ENCODE data around the gene KCNC1. TPM values are rescaled to one million over a fixed set of nuclear protein-coding genes. Genes with fewer than 3 reads are reported as not detected.

The KCNC1 gene
- total RNA-seq, 1 experiment from 2014 or later = 0.20 TPM

DNA sequence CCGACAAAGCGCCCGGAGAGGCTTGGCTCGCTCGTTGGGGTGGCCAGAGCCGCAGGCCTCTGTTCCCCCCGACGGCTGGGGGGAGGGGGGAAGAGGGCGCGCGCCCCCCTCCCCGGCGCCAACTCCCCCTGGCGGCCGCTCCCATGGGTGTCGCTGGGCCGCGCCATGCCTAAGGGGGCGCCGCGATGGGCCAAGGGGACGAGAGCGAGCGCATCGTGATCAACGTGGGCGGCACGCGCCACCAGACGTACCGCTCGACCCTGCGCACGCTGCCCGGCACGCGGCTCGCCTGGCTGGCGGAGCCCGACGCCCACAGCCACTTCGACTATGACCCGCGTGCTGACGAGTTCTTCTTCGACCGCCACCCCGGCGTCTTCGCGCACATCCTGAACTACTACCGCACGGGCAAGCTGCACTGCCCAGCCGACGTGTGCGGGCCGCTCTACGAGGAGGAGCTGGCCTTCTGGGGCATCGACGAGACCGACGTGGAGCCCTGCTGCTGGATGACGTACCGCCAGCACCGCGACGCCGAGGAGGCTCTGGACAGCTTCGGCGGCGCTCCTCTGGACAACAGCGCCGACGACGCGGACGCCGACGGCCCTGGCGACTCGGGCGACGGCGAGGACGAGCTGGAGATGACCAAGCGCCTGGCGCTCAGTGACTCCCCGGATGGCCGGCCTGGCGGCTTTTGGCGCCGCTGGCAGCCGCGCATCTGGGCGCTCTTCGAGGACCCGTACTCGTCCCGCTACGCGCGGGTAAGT is 1.4 kb downstream of the KCNC1 start (continued):
- TF ChIP-seq CDX4 (CRISPR knock-in tag; IDR thresholded peaks at IDR 0.05; ENCODE audit: borderline replicate concordance) (no peak), ZBTB43 (CRISPR knock-in tag; IDR thresholded peaks at IDR 0.05) (peak; percentile 95), TP53 (CRISPR knock-in tag; IDR thresholded peaks at IDR 0.05) (peak; percentile 97), E2F4 (CRISPR knock-in tag; IDR thresholded peaks at IDR 0.05; ENCODE audit: borderline replicate concordance, low read depth) (peak; percentile 90), NFATC4 (CRISPR knock-in tag; IDR thresholded peaks at IDR 0.05) (no peak), ZNF317 (CRISPR knock-in tag; IDR thresholded peaks at IDR 0.05; ENCODE audit: borderline replicate concordance, low read depth) (peak; percentile 77), ETV6 (CRISPR knock-in tag; IDR thresholded peaks at IDR 0.05) (peak; percentile 98), TEAD1 (CRISPR knock-in tag; IDR thresholded peaks at IDR 0.05) (peak; percentile 98), GRHL2 (CRISPR knock-in tag; IDR thresholded peaks at IDR 0.05; ENCODE audit: insufficient replicate concordance, severe bottlenecking) (no peak), FOXP1 (CRISPR knock-in tag; IDR thresholded peaks at IDR 0.05; ENCODE audit: borderline replicate concordance) (peak; percentile 99), TCF7 (CRISPR knock-in tag; IDR thresholded peaks at IDR 0.05; ENCODE audit: low read depth) (peak; percentile 97; the same call in 1 of the 2 replicates), ZBTB21 (CRISPR knock-in tag; IDR thresholded peaks at IDR 0.05; ENCODE audit: borderline replicate concordance) (peak; percentile 85; the same call in 1 of the 2 replicates), RORB (CRISPR knock-in tag; IDR thresholded peaks at IDR 0.05) (no peak), CREB1 (CRISPR knock-in tag; IDR thresholded peaks at IDR 0.05) (peak; percentile 95), SMAD3 (CRISPR knock-in tag; IDR thresholded peaks at IDR 0.05; ENCODE audit: borderline replicate concordance) (peak; percentile 99), OVOL2 (CRISPR knock-in tag; IDR thresholded peaks at IDR 0.05; ENCODE audit: borderline replicate concordance) (no peak), NR1H2 (CRISPR knock-in tag; IDR thresholded peaks at IDR 0.05) (peak; percentile 85; the same call in 1 of the 2 replicates), ESRRA (CRISPR knock-in tag; IDR thresholded peaks at IDR 0.05; ENCODE audit: borderline replicate concordance) (peak; percentile 96), ATF6 (CRISPR knock-in tag; IDR thresholded peaks at IDR 0.05) (peak; percentile 82; the same call in 1 of the 2 replicates)
- TF ChIP-seq, protein P1, sequence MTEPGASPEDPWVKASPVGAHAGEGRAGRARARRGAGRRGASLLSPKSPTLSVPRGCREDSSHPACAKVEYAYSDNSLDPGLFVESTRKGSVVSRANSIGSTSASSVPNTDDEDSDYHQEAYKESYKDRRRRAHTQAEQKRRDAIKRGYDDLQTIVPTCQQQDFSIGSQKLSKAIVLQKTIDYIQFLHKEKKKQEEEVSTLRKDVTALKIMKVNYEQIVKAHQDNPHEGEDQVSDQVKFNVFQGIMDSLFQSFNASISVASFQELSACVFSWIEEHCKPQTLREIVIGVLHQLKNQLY (CRISPR knock-in tag; IDR thresholded peaks at IDR 0.05) = peak; percentile 89; the same call in 1 of the 2 replicates
- TF ChIP-seq, protein P2, sequence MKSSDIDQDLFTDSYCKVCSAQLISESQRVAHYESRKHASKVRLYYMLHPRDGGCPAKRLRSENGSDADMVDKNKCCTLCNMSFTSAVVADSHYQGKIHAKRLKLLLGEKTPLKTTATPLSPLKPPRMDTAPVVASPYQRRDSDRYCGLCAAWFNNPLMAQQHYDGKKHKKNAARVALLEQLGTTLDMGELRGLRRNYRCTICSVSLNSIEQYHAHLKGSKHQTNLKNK (CRISPR knock-in tag; IDR thresholded peaks at IDR 0.05) = no peak
- TF ChIP-seq, protein P3, sequence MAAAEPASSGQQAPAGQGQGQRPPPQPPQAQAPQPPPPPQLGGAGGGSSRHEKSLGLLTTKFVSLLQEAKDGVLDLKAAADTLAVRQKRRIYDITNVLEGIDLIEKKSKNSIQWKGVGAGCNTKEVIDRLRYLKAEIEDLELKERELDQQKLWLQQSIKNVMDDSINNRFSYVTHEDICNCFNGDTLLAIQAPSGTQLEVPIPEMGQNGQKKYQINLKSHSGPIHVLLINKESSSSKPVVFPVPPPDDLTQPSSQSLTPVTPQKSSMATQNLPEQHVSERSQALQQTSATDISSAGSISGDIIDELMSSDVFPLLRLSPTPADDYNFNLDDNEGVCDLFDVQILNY (CRISPR knock-in tag; IDR thresholded peaks at IDR 0.05) = peak; percentile 79
- TF ChIP-seq, protein P4, sequence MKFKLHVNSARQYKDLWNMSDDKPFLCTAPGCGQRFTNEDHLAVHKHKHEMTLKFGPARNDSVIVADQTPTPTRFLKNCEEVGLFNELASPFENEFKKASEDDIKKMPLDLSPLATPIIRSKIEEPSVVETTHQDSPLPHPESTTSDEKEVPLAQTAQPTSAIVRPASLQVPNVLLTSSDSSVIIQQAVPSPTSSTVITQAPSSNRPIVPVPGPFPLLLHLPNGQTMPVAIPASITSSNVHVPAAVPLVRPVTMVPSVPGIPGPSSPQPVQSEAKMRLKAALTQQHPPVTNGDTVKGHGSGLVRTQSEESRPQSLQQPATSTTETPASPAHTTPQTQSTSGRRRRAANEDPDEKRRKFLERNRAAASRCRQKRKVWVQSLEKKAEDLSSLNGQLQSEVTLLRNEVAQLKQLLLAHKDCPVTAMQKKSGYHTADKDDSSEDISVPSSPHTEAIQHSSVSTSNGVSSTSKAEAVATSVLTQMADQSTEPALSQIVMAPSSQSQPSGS (CRISPR knock-in tag; IDR thresholded peaks at IDR 0.05; ENCODE audit: borderline replicate concordance, low read depth) = peak; percentile 79; the same call in 1 of the 2 replicates
- TF ChIP-seq, protein P5, sequence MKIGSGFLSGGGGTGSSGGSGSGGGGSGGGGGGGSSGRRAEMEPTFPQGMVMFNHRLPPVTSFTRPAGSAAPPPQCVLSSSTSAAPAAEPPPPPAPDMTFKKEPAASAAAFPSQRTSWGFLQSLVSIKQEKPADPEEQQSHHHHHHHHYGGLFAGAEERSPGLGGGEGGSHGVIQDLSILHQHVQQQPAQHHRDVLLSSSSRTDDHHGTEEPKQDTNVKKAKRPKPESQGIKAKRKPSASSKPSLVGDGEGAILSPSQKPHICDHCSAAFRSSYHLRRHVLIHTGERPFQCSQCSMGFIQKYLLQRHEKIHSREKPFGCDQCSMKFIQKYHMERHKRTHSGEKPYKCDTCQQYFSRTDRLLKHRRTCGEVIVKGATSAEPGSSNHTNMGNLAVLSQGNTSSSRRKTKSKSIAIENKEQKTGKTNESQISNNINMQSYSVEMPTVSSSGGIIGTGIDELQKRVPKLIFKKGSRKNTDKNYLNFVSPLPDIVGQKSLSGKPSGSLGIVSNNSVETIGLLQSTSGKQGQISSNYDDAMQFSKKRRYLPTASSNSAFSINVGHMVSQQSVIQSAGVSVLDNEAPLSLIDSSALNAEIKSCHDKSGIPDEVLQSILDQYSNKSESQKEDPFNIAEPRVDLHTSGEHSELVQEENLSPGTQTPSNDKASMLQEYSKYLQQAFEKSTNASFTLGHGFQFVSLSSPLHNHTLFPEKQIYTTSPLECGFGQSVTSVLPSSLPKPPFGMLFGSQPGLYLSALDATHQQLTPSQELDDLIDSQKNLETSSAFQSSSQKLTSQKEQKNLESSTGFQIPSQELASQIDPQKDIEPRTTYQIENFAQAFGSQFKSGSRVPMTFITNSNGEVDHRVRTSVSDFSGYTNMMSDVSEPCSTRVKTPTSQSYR (CRISPR knock-in tag; IDR thresholded peaks at IDR 0.05) = peak; percentile 93
